Measurements from ENCODE around the gene FBP2. TPM values are rescaled to one million over a fixed set of nuclear protein-coding genes. Genes with fewer than 3 reads are reported as not detected.

Gene FBP2
- total and polyA plus RNA-seq, 12 donors, result 0.15 to 4.6 (median 0.37) TPM; not detected in 1

- Histone ChIP-seq H3K27ac (no peak overlapping the region), H3K9me3 (replicated peaks in 1 of 3) (no peaks in the 10 kb centered on the region), H3K27me3 (no peaks in the 10 kb centered on the region), H3K4me3 (no peak overlapping the region), H3K36me3 (replicated peaks in 1 of 2) (no peaks in the 10 kb centered on the region), H3K4me1 (replicated peaks in 1 of 2) (peaks cover 0 to 7% of the 10 kb centered on the region in 2 donors)
- TF ChIP-seq CTCF (IDR thresholded peaks at IDR 0.05) (no peak), POLR2A (IDR thresholded peaks at IDR 0.05) (no peak)
- 59 to 79% (median 68%) methylated on average over 3 of the region's 3 CpGs for WGBS, 4 donors
- no peak for DNase-seq
- intact Hi-C loops (cut with DNase I), result no loop called here
These were observed 18.0 kb upstream of the FBP2 start for GRCh38 chr9:94611638-94612068.

GRCh38 chr9:94610181-94610606 is 16.6 kb upstream of the FBP2 start:
- Histone ChIP-seq H3K27ac (no peak overlapping the region), H3K27me3 (no peaks in the 10 kb centered on the region), H3K9me3 (replicated peaks in 1 of 3) (no peaks in the 10 kb centered on the region), H3K4me3 (no peak overlapping the region), H3K36me3 (replicated peaks in 1 of 2) (no peaks in the 10 kb centered on the region), H3K4me1 (replicated peaks in 1 of 2) (peaks cover 0 to 7% of the 10 kb centered on the region in 2 donors)
- DNase-seq, result no peak
- WGBS, 4 donors, result 72 to 80% (median 78%) methylated on average over 6 of the region's 6 CpGs
- TF ChIP-seq POLR2A (IDR thresholded peaks at IDR 0.05) (no peak), CTCF (IDR thresholded peaks at IDR 0.05) (no peak)
- intact Hi-C loops (cut with DNase I), result no loop called here

GRCh38 chr9:94607423-94607691 is 13.7 kb upstream of the FBP2 start:
- DNase-seq, result no peak
- 96 to 98% (median 97%) methylated on average over 8 of the region's 8 CpGs for WGBS, 4 donors
- intact Hi-C loops (cut with DNase I), result no loop called here
- TF ChIP-seq POLR2A (IDR thresholded peaks at IDR 0.05) (no peak), CTCF (IDR thresholded peaks at IDR 0.05) (no peak)
- Histone ChIP-seq H3K27me3 (no peaks in the 10 kb centered on the region), H3K36me3 (replicated peaks in 1 of 2) (no peaks in the 10 kb centered on the region), H3K9me3 (replicated peaks in 1 of 3) (no peaks in the 10 kb centered on the region), H3K4me1 (replicated peaks in 1 of 2) (peaks cover 4 to 7% of the 10 kb centered on the region in 2 donors), H3K27ac (no peak overlapping the region), H3K4me3 (no peak overlapping the region)

- intact Hi-C loops (cut with DNase I), result no loop called here
- no peaks in the 10 kb centered on the region for H3K36me3 ChIP-seq (replicated peaks in 1 of 2)
- no peak overlapping the region for H3K4me3 ChIP-seq
- DNase-seq, result no peak
- WGBS, 4 donors, result 89 to 96% (median 92%) methylated on average over 24 of the region's 24 CpGs
- no peaks in the 10 kb centered on the region for H3K27me3 ChIP-seq
- H3K4me1 ChIP-seq (replicated peaks in 1 of 2), result peaks cover 3 to 4% of the 10 kb centered on the region in 2 donors
- TF ChIP-seq POLR2A (IDR thresholded peaks at IDR 0.05), result no peak
- no peak for TF ChIP-seq CTCF (IDR thresholded peaks at IDR 0.05)
- no peaks in the 10 kb centered on the region for H3K9me3 ChIP-seq (replicated peaks in 1 of 3)
- no peak overlapping the region for H3K27ac ChIP-seq
These were observed 13.2 kb upstream of the FBP2 start for GRCh38 chr9:94606646-94607422.

All from adrenal gland (tissue), 12 donors.